IMR-90 (cell line): Measurements from ENCODE around the gene STARD8. TPM values are rescaled to one million over a fixed set of nuclear protein-coding genes. Genes with fewer than 3 reads are reported as not detected.
"Not testable (repeated sequence)": the region's sequence is repeated elsewhere in the genome, so short reads cannot be mapped to it uniquely, and the experiment has no call there.

Source experiments
- ATAC-seq: fragments of 200-7000 bp; cut with Tn5 transposase; 2 replicates; pipeline ENCODE4 v1.9.1; 2020; ENCODE audit warnings: low read depth, mild to moderate bottlenecking, moderate library complexity
- BruUV-seq: library from RNA; stranded (reverse); fragments of 400-500 nt; replicated peaks from 2 replicates; lab custom pipeline; 2021; lab: Mats Ljungman, UMichigan
- CTCF ChIA-PET: fragments of 300-600 bp; formaldehyde crosslinking; extraction: SDS; loops from one replicate; lab custom pipeline; 2021; ENCODE audit warnings: antibody characterized with exemption; lab: Yijun Ruan, JAX
- POLR2A ChIA-PET: fragments of 300-600 bp; sonication (Branson Sonifier 250); formaldehyde crosslinking; loops from one replicate; lab custom pipeline; 2022; ENCODE audit warnings: antibody characterized with exemption; ENCODE audit not compliant: unreplicated experiment; lab: Charles Lee
- DNase-seq: peaks from one replicate; pipeline ENCODE4 v3.0.0; 2013
- H2AFZ ChIP-seq: replicated peaks from 2 replicates; pipeline ENCODE3; 2013; ENCODE audit warnings: low read length, mild to moderate bottlenecking; ENCODE audit not compliant: poor library complexity
- H2AK5ac ChIP-seq: 2 replicates; pipeline ENCODE4 v1.6.1; 2013; ENCODE audit warnings: low read depth, low read length, inconsistent platforms
- H2AK9ac ChIP-seq: replicated peaks from 2 replicates; pipeline ENCODE3; 2013; ENCODE audit warnings: mild to moderate bottlenecking, low read depth, low read length, moderate library complexity; ENCODE audit not compliant: poor library complexity
- H2BK120ac ChIP-seq: 2 replicates; pipeline ENCODE4 v1.6.1; 2013; ENCODE audit warnings: low read depth, low read length, inconsistent platforms
- H2BK15ac ChIP-seq: 3 replicates; pipeline ENCODE4 v1.6.1; 2013; ENCODE audit warnings: low read depth, low read length, inconsistent platforms
- H2BK20ac ChIP-seq: 2 replicates; pipeline ENCODE4 v1.6.1; 2013; ENCODE audit warnings: low read depth, mild to moderate bottlenecking, inconsistent platforms, low read length, moderate library complexity
- H2BK5ac ChIP-seq: 2 replicates; pipeline ENCODE4 v1.6.1; 2013; ENCODE audit warnings: mild to moderate bottlenecking, low read depth, low read length, inconsistent platforms; ENCODE audit not compliant: poor library complexity, severe bottlenecking
- H3K14ac ChIP-seq: replicated peaks from 2 replicates; pipeline ENCODE4 v1.6.1; 2013; ENCODE audit warnings: low read depth, low read length, inconsistent platforms
- H3K18ac ChIP-seq: 2 replicates; pipeline ENCODE4 v1.6.1; 2013; ENCODE audit warnings: low read depth, low read length, control low read depth
- H3K23ac ChIP-seq: 2 replicates; pipeline ENCODE4 v1.6.1; 2013; ENCODE audit warnings: low read depth, low read length, inconsistent platforms
- H3K27ac ChIP-seq: 2 replicates; pipeline ENCODE4 v1.5.1; 2013; ENCODE audit warnings: mild to moderate bottlenecking, control low read depth, low read length; ENCODE audit not compliant: insufficient read depth
- H3K27me3 ChIP-seq: 2 replicates; pipeline ENCODE4 v1.6.1; 2013; ENCODE audit warnings: low read length; ENCODE audit not compliant: control insufficient read depth, insufficient read depth
- H3K36me3 ChIP-seq: 2 replicates; pipeline ENCODE4 v1.6.1; 2013; ENCODE audit warnings: low read length, mixed read lengths; ENCODE audit not compliant: control insufficient read depth, insufficient read depth
- H3K4ac ChIP-seq: 2 replicates; pipeline ENCODE4 v1.6.1; 2013; ENCODE audit warnings: low read depth, low read length, inconsistent platforms
- H3K4me1 ChIP-seq: 2 replicates; pipeline ENCODE4 v1.6.1; 2013; ENCODE audit warnings: low read length, mixed read lengths; ENCODE audit not compliant: control insufficient read depth, insufficient read depth
- H3K4me2 ChIP-seq: 2 replicates; pipeline ENCODE4 v1.6.1; 2013; ENCODE audit warnings: low read depth, mild to moderate bottlenecking, control low read depth, low read length, moderate library complexity
- H3K4me3 ChIP-seq: 2 replicates; pipeline ENCODE4 v1.5.1; 2013; ENCODE audit warnings: low read depth, mild to moderate bottlenecking, control low read depth, low read length, moderate library complexity; ENCODE audit not compliant: insufficient read depth
- H3K56ac ChIP-seq: 2 replicates; pipeline ENCODE4 v1.6.1; 2013; ENCODE audit warnings: low read length, inconsistent platforms; ENCODE audit not compliant: insufficient read depth; ENCODE audit errors: extremely low read depth
- H3K79me1 ChIP-seq, 2 experiments: 2 replicates each; pipeline ENCODE4 v1.6.1; 2013; ENCODE audit warnings: low read length in 2 of 2, inconsistent platforms in 1 of 2, low read depth in 1 of 2
- H3K9ac ChIP-seq: 2 replicates; pipeline ENCODE4 v1.6.1; 2013; ENCODE audit warnings: low read depth, low read length, control low read depth
- H3K9me1 ChIP-seq: 2 replicates; pipeline ENCODE4 v1.6.1; 2013; ENCODE audit warnings: low read length, inconsistent platforms; ENCODE audit not compliant: insufficient read depth
- H3K9me3 ChIP-seq: 2 replicates; pipeline ENCODE4 v1.6.1; 2013; ENCODE audit warnings: low read length; ENCODE audit not compliant: control insufficient read depth, insufficient read depth
- H4K20me1 ChIP-seq: 2 replicates; pipeline ENCODE4 v1.6.1; 2013; ENCODE audit warnings: low read length, inconsistent platforms; ENCODE audit not compliant: insufficient read depth
- H4K5ac ChIP-seq: 2 replicates; pipeline ENCODE4 v1.6.1; 2013; ENCODE audit warnings: mild to moderate bottlenecking, low read depth, low read length, control low read depth
- H4K8ac ChIP-seq, 2 experiments: 2 replicates each; pipeline ENCODE4 v1.6.1; 2013; ENCODE audit warnings: low read depth in 2 of 2, low read length in 2 of 2, control low read depth in 1 of 2, inconsistent platforms in 1 of 2
- H4K91ac ChIP-seq: 2 replicates; pipeline ENCODE4 v1.6.1; 2013; ENCODE audit warnings: low read depth, low read length, inconsistent platforms; ENCODE audit not compliant: insufficient read depth
- WGBS, 2 experiments: methylation state at CpG; one replicate each; pipeline versions ENCODE4 v1.1.5 to v1.1.7; 2013; ENCODE audit warnings: missing lambda C conversion rate in 2 of 2; ENCODE audit not compliant: insufficient read length in 1 of 2; ENCODE audit errors: extremely low coverage in 2 of 2; 5-methylcytosine and 5-hydroxymethylcytosine counted together
- dilution Hi-C: fragments of 300-500 bp; cut with HindIII; formaldehyde crosslinking; loops from one replicate; pipeline ENCODE4 v1.14.3; 2018; ENCODE audit warnings: low sequenced_read_pairs; ENCODE audit not compliant: unreplicated experiment
- in situ Hi-C: fragments of 300-500 bp; cut with MboI; formaldehyde crosslinking; loops from 3 replicates; pipeline ENCODE4 v1.14.3; 2019; ENCODE audit warnings: low sequenced_read_pairs, inconsistent platforms, mixed read lengths
- intact Hi-C: fragments of 100-400 bp; cut with micrococcal nuclease; formaldehyde crosslinking; loops from 2 replicates; pipeline ENCODE4 v1.10.0; 2022
- polyA plus RNA-seq, 3 experiments: library from polyadenylated mRNA; depleted of rRNA; stranded (reverse); fragments of >200 nt; gene quantifications; 2 replicates each; pipeline ENCODE4 v1.2.3, GENCODE V29; 2012; ENCODE audit warnings: low replicate concordance in 1 of 3
- total RNA-seq: library from RNA; depleted of rRNA; stranded (reverse); fragments of >200 nt; gene quantifications from 2 replicates; pipeline ENCODE4 v1.2.3, GENCODE V29; 2012

Gene STARD8
- total and polyA plus RNA-seq, 2 of the 4 experiments (the other 2 are of a cell fraction), result 1.6 to 2.3 TPM

DNA sequence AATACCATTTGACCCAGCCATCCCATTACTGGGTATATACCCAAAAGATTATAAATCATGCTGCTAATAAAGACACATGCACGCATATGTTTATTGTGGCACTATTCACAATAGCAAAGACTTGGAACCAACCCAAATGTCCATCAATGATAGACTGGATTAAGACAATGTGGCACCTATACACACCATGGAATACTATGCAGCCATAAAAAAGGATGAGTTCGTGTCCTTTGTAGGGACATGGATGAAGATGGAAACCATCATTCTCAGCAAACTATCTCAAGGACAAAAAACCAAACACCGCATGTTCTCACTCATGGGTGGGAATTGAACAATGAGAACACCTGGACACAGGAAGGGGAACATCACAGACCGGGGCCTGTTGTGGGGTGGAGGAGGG, 9.0 kb downstream of the STARD8 start:
- intact Hi-C loops, dilution Hi-C loops: not testable (repeated sequence)

More for the DNA sequence above, 9.0 kb downstream of the STARD8 start:
- H3K23ac ChIP-seq, H4K5ac ChIP-seq, H3K9me3 ChIP-seq, H3K9me1 ChIP-seq, H3K4me1 ChIP-seq, H2BK15ac ChIP-seq, in situ Hi-C loops, BruUV-seq, H3K4me3 ChIP-seq, H3K14ac ChIP-seq, H3K27ac ChIP-seq, H3K4me2 ChIP-seq, POLR2A ChIA-PET, H3K9ac ChIP-seq, H2BK5ac ChIP-seq, H2BK120ac ChIP-seq, CTCF ChIA-PET, H3K79me1 ChIP-seq, H3K18ac ChIP-seq, H3K36me3 ChIP-seq, H3K27me3 ChIP-seq, H4K8ac ChIP-seq, H3K56ac ChIP-seq, ATAC-seq, H2BK20ac ChIP-seq, H2AFZ ChIP-seq, H3K4ac ChIP-seq, DNase-seq, H2AK5ac ChIP-seq, H4K91ac ChIP-seq, H2AK9ac ChIP-seq, H4K20me1 ChIP-seq: not testable (repeated sequence)
- WGBS, 2 experiments, result no CpG with 5 or more reads among the region's 4 CpGs
